HG03066 (cell line): ENCODE measurements around the gene HOMER1.
A peak's percentile ranks its signal among the peaks of the same experiment; 100 is the strongest.

Experiments
- ATAC-seq: cut with Tn5 transposase; IDR thresholded peaks from one replicate; pipeline ENCODE4 v1.9.1; 2021; ENCODE audit warnings: low read depth; ENCODE audit not compliant: unreplicated experiment

HOMER1 gene

GRCh38 chr5:79513704-79514390, at the start of gene HOMER1:
TSS of gene HOMER1 (minus strand) at chr5:79514134. CDS start at chr5:79512774, 1,360 bp downstream.
- peak; percentile 57 for ATAC-seq

DNA sequence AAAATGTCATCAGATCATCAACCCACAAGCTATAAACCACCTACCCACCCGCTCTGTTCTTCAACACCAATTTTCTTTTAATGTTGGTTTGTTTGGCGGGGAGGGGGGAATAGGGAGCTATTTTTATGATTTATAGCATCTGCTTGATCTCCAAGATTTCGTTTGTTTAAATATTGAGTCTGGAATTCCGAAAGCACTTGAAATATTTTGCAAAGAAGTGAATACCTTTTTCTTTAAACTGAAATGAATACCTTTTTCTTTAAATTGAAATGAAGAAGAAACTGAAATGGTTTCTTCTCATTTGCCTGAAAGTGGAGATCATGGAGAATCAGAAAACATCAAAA, 49.3 kb upstream of the HOMER1 start:
- no peak for ATAC-seq

DNA sequence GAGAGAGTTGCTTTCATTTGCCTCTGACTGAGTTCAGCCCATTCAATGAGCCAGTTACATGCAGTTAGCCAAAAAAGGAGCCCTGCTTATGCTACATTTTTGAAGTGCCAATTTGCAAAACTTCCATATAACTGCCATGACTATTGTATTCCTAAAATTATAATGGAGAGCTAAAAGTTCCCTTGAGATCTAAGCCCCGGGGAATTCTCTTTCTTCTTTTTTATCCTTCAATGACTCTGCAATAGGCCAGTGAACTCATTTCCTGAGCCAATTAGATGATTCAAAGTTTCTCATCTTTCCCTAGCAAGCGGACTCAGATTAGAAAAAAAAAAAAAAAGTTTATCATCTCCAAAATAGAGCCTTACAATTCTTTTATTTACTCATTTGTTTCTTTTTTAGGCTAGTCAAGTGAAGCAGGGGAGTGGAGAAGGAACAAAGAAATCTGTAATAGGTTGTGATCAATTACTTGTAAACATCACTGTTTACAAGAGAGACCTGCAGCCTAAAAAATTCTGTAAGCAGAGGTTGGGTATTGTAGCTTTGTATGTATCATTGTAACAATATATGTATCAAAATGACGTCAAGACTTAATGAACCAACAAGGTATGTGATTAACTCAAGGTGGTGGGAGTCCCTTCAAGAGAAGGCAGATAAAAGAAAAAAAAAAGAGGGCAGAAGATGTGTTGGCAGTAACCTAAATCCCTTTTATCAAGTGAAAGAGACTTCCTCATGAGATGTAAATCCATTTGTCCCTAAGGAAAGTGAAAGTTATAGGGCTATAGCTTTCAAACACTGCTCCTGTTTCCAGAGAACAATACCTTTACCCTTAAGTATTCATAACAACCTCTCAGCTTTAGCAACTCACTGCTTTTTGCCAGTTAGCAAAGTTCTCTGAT, 48.7 kb upstream of the HOMER1 start:
- ATAC-seq = no peak

DNA sequence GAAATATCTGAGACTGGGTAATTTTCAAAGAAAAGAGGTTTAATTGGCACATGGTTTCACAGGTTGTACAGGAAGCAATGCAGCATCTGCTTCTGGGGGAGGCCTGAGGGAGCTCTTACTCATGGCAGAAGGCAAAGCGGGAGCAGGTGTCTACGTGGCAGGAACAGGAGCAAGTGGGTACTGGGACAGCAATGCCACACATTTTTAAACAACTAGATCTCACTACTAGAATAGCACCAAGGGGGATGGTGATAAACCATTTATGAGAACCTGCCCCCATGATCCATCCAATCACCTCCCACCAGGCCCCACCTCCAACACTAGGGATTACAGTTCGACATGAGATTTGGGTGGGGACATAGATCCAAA, 47.6 kb upstream of the HOMER1 start:
- ATAC-seq = peak; percentile 36

DNA sequence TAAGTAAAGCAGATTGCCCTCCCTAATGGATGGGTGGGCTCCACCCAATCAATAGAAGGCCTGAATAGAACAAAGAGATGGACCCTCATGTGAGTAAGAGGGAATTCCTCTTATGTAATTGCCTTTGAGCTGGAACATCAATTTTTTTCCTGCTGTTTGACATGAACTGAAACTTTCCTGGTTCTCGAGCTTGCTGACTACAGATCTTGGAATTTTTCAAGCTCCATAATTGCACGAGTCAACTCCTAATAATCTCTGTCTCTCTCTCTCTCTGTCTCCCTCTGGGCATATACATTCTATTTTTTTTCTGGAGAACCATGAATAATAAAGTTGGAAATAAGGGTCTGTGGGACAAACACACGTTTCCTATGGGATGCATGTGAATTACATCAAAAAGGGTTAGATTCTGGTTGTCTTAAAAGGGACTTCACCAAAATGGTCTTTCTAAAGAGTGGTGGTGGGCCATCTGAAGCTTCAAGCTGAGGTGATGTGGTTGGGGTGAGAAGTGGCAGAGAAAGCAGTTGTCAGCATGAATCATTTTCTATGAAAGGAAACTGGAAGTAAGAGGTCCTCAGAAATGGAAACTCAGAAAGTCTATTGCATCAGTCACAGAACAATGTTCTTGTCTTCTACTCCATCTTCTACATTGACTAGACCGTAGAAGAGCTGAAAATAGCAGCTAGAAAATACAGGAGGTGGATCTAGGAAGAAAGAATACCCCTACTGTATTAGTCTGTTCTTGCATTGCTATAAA, 47.0 kb upstream of the HOMER1 start:
- peak; percentile 75 for ATAC-seq

GRCh38 chr5:79555418-79555817, 41.5 kb upstream of the HOMER1 start:
- ATAC-seq = no peak

GRCh38 chr5:79552984-79553383, 39.0 kb upstream of the HOMER1 start:
- no peak for ATAC-seq

- no peak for ATAC-seq
Measured at GRCh38 chr5:79547982-79548381, 34.0 kb upstream of the HOMER1 start.

DNA sequence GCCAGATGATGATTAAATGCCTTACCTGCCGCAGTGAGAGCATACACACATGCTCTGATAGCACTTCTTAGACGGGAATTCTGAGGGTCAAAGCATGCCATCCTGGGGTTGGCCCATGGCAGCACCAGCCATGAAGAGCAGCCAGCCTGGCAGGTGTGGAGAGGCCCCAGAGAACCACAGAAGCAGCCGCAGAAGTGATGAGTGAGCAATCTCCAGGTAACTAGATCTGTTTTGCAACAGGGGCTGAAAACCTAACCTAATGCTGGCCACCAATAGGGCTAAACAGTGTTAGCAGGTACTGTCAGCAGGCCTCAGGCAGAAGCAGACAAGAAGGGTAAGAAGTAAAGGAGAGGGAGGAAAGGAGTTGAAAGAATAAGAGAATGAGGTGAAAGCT, 33.5 kb upstream of the HOMER1 start:
- no peak for ATAC-seq

- ATAC-seq = no peak
Measured at GRCh38 chr5:79546782-79547428, 33.0 kb upstream of the HOMER1 start.

DNA sequence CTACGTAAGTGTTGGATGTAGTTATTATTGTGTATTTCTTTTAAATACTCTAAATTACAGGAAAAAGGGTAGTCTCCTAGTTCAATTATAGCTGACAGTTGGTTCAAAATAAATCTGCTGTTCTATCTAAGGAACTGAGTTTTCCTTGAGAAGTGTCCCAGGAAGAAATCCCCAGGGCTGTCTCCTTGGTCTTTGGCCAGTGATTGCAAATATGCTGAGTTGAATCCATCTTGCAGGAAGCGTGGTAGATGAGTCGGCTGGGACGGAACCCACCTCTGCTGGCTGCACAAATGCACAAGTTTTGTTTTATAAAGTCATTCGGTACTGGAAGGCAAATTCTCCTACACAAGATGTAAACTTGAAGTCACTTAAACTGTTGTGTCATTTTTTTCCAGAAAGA, 30.2 kb upstream of the HOMER1 start:
- no peak for ATAC-seq

- no peak for ATAC-seq
Measured at GRCh38 chr5:79540939-79541338, 27.0 kb upstream of the HOMER1 start.

DNA sequence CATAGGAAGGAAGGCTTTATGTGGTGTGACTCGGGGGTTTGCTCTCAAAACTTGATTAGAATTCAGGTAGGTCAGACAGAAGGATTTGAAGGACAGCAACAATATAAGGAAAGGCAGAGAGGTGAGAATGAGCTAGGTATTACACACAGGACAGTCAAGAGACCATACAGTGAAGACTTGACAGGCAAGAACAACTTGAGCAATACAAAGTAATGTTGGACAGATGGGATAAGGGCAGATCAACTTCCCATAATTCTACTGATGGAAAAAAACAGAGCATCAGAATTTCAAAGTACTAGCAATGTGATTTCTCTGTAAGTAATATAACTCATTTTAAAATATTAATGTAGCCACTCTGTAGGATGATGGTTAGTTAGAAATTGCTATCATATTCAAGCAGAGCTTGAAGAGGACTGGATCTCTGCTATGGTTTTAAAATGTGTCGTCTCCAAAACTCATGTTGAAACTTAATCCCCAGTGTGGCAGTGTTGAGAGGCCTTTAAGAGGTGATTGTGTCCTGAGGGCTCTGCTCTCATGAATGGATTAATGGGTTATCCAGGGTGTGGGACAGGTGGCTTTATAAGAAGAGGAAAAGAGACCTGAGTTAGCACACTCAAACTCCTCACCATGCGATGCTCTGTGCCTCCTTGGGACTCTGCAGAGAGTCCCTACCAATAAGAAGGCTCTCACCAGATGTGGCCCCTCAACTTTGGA, 22.4 kb upstream of the HOMER1 start:
- ATAC-seq = no peak

DNA sequence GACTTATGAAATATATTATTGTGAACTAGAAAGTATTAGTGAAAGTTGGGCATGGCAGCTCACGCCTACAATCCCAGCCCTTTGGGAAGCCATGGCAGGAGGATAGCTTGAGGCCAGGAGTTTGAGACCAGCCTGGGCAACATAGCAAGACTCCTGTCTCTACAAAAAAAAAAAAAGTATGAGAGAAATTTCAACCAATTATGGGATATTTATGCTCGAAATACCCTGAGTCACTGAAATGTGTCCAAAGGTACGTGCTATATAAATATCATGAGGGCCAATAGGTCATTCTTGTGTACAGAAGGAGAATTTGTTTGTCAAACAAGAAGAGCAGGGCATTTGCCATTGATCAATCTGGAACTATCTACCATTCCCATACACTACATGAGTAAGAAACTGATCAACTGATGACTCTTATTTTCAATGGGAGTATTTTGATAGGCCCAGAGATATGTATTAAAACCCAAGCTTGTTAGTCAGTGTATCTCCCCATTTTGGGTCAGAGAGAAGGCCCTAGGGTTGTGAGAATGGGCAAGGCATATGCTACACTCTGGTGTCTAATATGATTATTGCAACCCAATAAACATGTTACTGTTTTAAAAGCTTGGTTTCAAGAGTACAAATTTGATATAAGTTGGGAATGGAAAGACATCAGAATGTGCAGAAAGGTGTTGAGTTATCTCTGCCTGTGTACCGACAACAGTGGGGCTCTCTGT, 21.7 kb upstream of the HOMER1 start:
- ATAC-seq = no peak

- no peak for ATAC-seq
Measured at GRCh38 chr5:79529110-79529509, 15.2 kb upstream of the HOMER1 start.

- ATAC-seq = no peak
Measured at GRCh38 chr5:79527431-79527830, 13.5 kb upstream of the HOMER1 start.

GRCh38 chr5:79526928-79527327, 13.0 kb upstream of the HOMER1 start:
- no peak for ATAC-seq

DNA sequence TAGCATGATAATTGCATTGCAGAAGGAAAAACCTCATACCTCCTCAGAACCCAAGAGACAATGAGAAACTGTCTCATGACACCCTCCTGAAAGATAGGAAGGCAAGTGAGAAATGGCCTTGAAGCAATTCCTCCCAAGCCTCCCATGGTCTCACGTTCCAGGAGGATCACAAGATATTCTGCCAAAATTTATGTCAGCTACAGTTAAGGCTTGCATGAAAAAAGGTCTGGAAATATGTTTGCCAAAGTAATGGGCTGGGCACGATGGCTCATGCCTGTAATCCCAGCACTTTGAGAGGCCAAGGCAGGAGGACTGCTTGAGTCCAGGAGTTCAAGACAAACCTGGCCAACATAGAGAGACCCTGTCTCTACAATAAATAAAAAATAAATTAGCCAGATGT, 12.6 kb upstream of the HOMER1 start:
- ATAC-seq = no peak

DNA sequence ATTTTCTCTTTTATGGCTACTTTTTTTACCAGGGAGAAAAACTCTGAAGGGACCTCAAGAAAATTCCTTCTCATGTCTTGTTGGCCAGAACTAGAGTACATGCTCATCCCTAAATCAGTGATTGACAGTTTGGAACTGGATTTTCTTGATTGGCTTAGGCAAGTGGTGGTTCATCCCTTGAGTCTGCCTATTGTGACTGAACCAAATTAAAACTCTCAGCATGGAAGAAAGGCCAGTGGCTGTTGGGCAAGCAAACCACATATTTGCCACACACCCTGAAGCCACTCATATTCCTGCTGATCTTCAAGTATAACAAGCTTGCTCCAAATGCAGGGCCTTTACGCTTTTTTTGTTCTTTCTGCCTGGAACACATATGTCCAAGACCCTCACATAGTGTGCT, 7.2 kb upstream of the HOMER1 start:
- no peak for ATAC-seq

DNA sequence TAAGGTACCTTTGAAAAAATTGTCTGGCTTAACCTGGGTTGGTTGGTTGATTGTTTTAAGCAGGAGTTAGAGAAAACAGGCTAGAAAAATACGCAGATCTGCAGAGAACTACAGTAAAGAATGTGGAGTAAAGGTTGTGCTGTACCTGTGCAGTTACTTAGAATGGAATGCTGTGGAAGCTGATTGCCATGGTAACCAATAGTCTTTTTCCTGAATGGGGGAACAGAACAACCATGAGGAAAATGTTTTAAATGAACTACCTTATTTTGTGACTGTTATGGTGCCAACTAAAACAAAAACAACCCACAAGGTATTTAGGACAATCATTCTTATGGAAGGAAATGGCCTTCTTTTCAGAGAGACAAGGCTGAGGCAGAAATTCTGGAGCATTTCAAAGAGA, 4.8 kb upstream of the HOMER1 start:
- no peak for ATAC-seq
